Middle frontal gyrus (tissue), 1 donor: ENCODE results near the gene SYTL1.

ENCODE experiments used
- DNase-seq: peaks from one replicate; pipeline ENCODE4 v3.0.0-alpha.2; 2015; ENCODE audit warnings: low spot score; ENCODE audit errors: extremely low spot score

Gene SYTL1

GRCh38 chr1:27346991-27347624 lies 5.3 kb downstream of the SYTL1 start:
- DNase-seq: no peak

GRCh38 chr1:27348861-27349783 lies 7.3 kb downstream of the SYTL1 start:
- no peak for DNase-seq

- no peak for DNase-seq
These were observed 8.2 kb downstream of the SYTL1 start for GRCh38 chr1:27349784-27350662.

GRCh38 chr1:27350663-27351540 lies 9.1 kb downstream of the SYTL1 start:
- DNase-seq: no peak

GRCh38 chr1:27351541-27352107 lies 9.8 kb downstream of the SYTL1 start:
- no peak for DNase-seq

GRCh38 chr1:27353166-27353565 lies 11.3 kb downstream of the SYTL1 start:
- no peak for DNase-seq

GRCh38 chr1:27353629-27354028 lies 11.8 kb downstream of the SYTL1 start:
- DNase-seq: no peak

GRCh38 chr1:27355683-27356082 lies 13.9 kb downstream of the SYTL1 start:
- no peak for DNase-seq

- no peak for DNase-seq
These were observed 14.4 kb downstream of the SYTL1 start for GRCh38 chr1:27356277-27356618.

- no peak for DNase-seq
These were observed 14.9 kb downstream of the SYTL1 start for GRCh38 chr1:27356619-27357280.

GRCh38 chr1:27357281-27358037 lies 15.6 kb downstream of the SYTL1 start:
- no peak for DNase-seq

GRCh38 chr1:27358038-27358927 lies 16.5 kb downstream of the SYTL1 start:
- no peak for DNase-seq

GRCh38 chr1:27358928-27359313 lies 17.1 kb downstream of the SYTL1 start:
- DNase-seq: no peak

- no peak for DNase-seq
These were observed 18.0 kb downstream of the SYTL1 start for GRCh38 chr1:27359822-27360158.

GRCh38 chr1:27360159-27361043 lies 18.6 kb downstream of the SYTL1 start:
- DNase-seq: no peak

- no peak for DNase-seq
These were observed 19.2 kb downstream of the SYTL1 start for GRCh38 chr1:27361044-27361402.

- no peak for DNase-seq
These were observed 19.7 kb downstream of the SYTL1 start for GRCh38 chr1:27361553-27361952.
